Neural cell (in vitro differentiated cells): ENCODE results near the gene SUCLG1.

Experiments
- CTCF ChIP-seq: fragments of 450-650 bp; IDR thresholded peaks from 2 replicates; pipeline ENCODE4 v1.5.1; 2014; ENCODE audit warnings: antibody characterized with exemption, mild to moderate bottlenecking, moderate library complexity; ENCODE audit not compliant: poor library complexity, severe bottlenecking
- POLR2AphosphoS5 ChIP-seq: IDR thresholded peaks from 2 replicates; pipeline ENCODE4 v1.6.1; 2012
- RAD21 ChIP-seq: fragments of 450-650 bp; conservative IDR thresholded peaks from 2 replicates; pipeline ENCODE4 v1.6.1; 2014; ENCODE audit warnings: antibody characterized with exemption, mild to moderate bottlenecking, moderate library complexity

- TF ChIP-seq POLR2AphosphoS5 (no peak), RAD21 (no peak), CTCF (no peak)
These were observed 69.3 kb downstream of the SUCLG1 start for GRCh38 chr2:84389794-84390193.
